ENCODE results near the gene RSPO1.
A peak's percentile ranks its signal among the peaks of the same experiment; 100 is the strongest.

The RSPO1 gene

DNA sequence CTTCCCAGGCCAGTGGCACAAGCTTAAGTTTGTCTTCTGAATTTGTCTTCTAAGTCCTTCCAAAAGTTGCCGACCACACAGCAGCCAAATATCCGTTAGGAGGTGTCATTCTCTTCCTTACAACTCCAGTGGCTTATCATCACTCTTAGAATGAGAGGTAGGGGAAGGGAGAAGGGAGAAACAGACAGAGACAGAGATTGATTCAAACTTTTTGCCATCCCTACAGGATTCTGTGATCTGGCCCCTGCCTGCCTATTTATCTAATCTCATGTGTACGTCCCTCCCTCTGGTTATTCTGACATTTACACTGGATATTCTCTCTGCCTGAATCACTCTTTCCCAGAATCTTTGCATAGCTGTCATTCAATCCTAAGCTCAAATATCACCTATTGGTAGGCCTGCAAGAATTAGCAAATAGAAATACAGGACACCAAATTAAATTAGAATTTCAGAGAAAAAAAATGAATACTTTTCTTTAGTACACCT is 38.5 kb downstream of the RSPO1 start:
- no peak overlapping the region for H2BK120ac ChIP-seq (ENCODE audit: insufficient read depth, low read length, poor library complexity)
- H2AK5ac ChIP-seq (ENCODE audit: low read length): no peak overlapping the region
- H3K4me1 ChIP-seq (ENCODE audit: control insufficient read depth in 1 of 2, insufficient read depth in 2 of 2, low read length in 2 of 2): peaks cover 3 to 4% of the 10 kb centered on the region in 2 experiments
- no peak overlapping the region for H3K9ac ChIP-seq (ENCODE audit: low read length)
- peaks cover 8% of the 10 kb centered on the region for H3K79me2 ChIP-seq (ENCODE audit: control insufficient read depth, insufficient read depth, low read length, poor library complexity)
- no CpG with 5 or more reads among the region's 3 CpGs for WGBS (ENCODE audit: extremely low coverage, insufficient coverage, insufficient read length)
- H3K27ac ChIP-seq (ENCODE audit: low read depth, low read length): no peak overlapping the region
- DNase-seq: peak; percentile 5 to 68
- no peak overlapping the region for H4K91ac ChIP-seq (ENCODE audit: low read depth, low read length)
- no peaks in the 10 kb centered on the region for H3K9me3 ChIP-seq (ENCODE audit: insufficient read depth, low read depth, low read length)
- H3K14ac ChIP-seq (ENCODE audit: low read length): no peak overlapping the region
- no peak overlapping the region for H3K18ac ChIP-seq (ENCODE audit: low read length)
- H3K27me3 ChIP-seq (ENCODE audit: insufficient read depth, low read length): no peaks in the 10 kb centered on the region
- peak overlapping the region; percentile 52 for H2AFZ ChIP-seq (ENCODE audit: insufficient read depth, low read length, poor library complexity)
- peak overlapping the region; percentile 96 for H3K4me2 ChIP-seq (ENCODE audit: low read length)
- H3K4me3 ChIP-seq (ENCODE audit: low read depth, low read length): peak overlapping the region; percentile 18
- peaks cover 5% of the 10 kb centered on the region for H3K79me1 ChIP-seq (ENCODE audit: low read length)
- no peak overlapping the region for H3K23ac ChIP-seq (ENCODE audit: low read length)
- no peak overlapping the region for H3K4ac ChIP-seq (ENCODE audit: low read depth, low read length)
- H4K8ac ChIP-seq (ENCODE audit: low read depth, low read length): no peak overlapping the region
- no peak overlapping the region for H2BK5ac ChIP-seq (ENCODE audit: low read depth, low read length, poor library complexity)
- no peak overlapping the region for H2BK12ac ChIP-seq (ENCODE audit: low read length)
- H3K36me3 ChIP-seq (ENCODE audit: control insufficient read depth in 1 of 2, insufficient read depth in 2 of 2, low read length in 2 of 2): peaks cover 3 to 14% of the 10 kb centered on the region in 2 experiments
- no peak overlapping the region for H4K12ac ChIP-seq (ENCODE audit: low read depth, low read length)

DNA sequence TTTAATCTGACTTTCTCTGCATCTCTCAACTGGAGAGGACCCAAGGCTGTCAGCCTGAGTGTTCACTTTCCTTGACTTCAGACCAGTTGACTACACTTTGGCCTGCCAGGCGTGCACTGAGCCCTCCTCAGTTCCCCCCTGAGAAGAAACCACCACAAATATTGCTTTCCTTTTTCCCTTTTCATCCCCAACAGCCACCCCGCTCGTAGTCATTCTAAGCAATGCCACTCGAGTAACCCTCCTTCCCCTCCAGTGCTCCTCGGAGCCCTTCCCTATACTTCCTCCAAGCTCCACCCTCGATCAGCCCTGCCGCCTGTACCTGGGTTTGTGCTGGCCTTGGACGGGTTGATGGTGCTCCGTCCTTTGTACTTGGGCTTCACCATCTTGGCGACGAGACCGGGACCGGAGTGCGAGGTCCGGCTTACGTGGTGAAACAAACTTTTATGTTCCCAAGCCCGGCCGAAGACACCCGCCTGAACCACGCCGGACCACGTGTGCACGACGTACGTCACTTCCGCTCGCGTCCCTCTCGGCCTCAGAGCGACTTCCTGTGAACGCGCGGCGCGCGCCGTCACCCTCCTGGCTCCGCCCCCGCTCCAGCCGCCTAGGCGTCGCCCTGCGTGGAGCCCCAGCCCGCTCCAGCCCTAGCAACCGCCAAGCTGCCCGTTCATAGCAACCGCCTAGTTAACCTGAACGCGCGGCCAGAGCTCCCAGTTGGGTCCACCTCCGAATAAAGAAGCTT is 39.1 kb downstream of the RSPO1 start, which contains the start of gene GNL2:
GNL2 (minus strand) TSS at position 498 of the 742 bp plus-strand sequence; CDS start at position 383, 115 bp downstream.
- peaks cover 3 to 4% of the 10 kb centered on the region in 2 experiments for H3K4me1 ChIP-seq (ENCODE audit: control insufficient read depth in 1 of 2, insufficient read depth in 2 of 2, low read length in 2 of 2)
- peak within 1 kb of the TSS; percentile 79 for H4K91ac ChIP-seq (ENCODE audit: low read depth, low read length)
- peaks cover 8% of the 10 kb centered on the region for H3K79me2 ChIP-seq (ENCODE audit: control insufficient read depth, insufficient read depth, low read length, poor library complexity)
- peak within 1 kb of the TSS; percentile 89 for H4K8ac ChIP-seq (ENCODE audit: low read depth, low read length)
- H3K27me3 ChIP-seq (ENCODE audit: insufficient read depth, low read length): no peaks in the 10 kb centered on the region
- peak within 1 kb of the TSS; percentile 93 for H3K4me3 ChIP-seq (ENCODE audit: low read depth, low read length)
- no peak within 1 kb of the TSS for H3K23ac ChIP-seq (ENCODE audit: low read length)
- H4K12ac ChIP-seq (ENCODE audit: low read depth, low read length): peak within 1 kb of the TSS; percentile 90
- peak within 1 kb of the TSS; percentile 91 for H3K4ac ChIP-seq (ENCODE audit: low read depth, low read length)
- WGBS (ENCODE audit: extremely low coverage, insufficient coverage, insufficient read length): no CpG with 5 or more reads among the region's 51 CpGs
- peak within 1 kb of the TSS; percentile 60 for H2AK5ac ChIP-seq (ENCODE audit: low read length)
- peak within 1 kb of the TSS; percentile 59 for H2BK120ac ChIP-seq (ENCODE audit: insufficient read depth, low read length, poor library complexity)
- no peak within 1 kb of the TSS for H3K27ac ChIP-seq (ENCODE audit: low read depth, low read length)
- H3K9me3 ChIP-seq (ENCODE audit: insufficient read depth, low read depth, low read length): no peaks in the 10 kb centered on the region
- H3K79me1 ChIP-seq (ENCODE audit: low read length): peaks cover 5% of the 10 kb centered on the region
- DNase-seq: peak; percentile 99
- H3K14ac ChIP-seq (ENCODE audit: low read length): peak within 1 kb of the TSS; percentile 93
- peak within 1 kb of the TSS; percentile 17 for H2BK5ac ChIP-seq (ENCODE audit: low read depth, low read length, poor library complexity)
- peak within 1 kb of the TSS; percentile 81 for H3K9ac ChIP-seq (ENCODE audit: low read length)
- H2AFZ ChIP-seq (ENCODE audit: insufficient read depth, low read length, poor library complexity): peak within 1 kb of the TSS; percentile 93
- H2BK12ac ChIP-seq (ENCODE audit: low read length): no peak within 1 kb of the TSS
- H3K18ac ChIP-seq (ENCODE audit: low read length): peak within 1 kb of the TSS; percentile 78
- H3K4me2 ChIP-seq (ENCODE audit: low read length): peak within 1 kb of the TSS; percentile 96
- peaks cover 3 to 21% of the 10 kb centered on the region in 2 experiments for H3K36me3 ChIP-seq (ENCODE audit: control insufficient read depth in 1 of 2, insufficient read depth in 2 of 2, low read length in 2 of 2)

DNA sequence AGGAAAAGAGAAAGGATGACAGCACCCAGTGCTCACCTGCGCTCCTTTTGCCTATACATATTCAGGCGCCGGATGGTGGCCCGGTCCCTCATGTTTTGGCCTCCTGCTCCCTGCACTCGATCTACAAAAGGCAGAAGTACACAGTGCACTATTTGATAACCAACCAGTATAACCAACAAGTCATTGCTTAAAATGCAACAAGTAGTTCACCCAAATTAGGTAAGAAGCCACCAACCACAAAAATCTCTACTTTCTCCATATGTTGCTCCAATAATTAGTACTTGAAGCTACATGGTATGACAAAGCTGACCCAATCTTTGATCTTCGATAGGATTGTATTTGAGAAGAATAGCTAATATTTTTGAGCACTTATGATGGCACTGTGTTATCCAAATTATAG is 41.0 kb downstream of the RSPO1 start:
- Histone ChIP-seq H3K14ac (ENCODE audit: low read length) (no peak overlapping the region), H3K4me1 (ENCODE audit: control insufficient read depth in 1 of 2, insufficient read depth in 2 of 2, low read length in 2 of 2) (peaks cover 3 to 4% of the 10 kb centered on the region in 2 experiments), H3K23ac (ENCODE audit: low read length) (no peak overlapping the region), H4K91ac (ENCODE audit: low read depth, low read length) (no peak overlapping the region), H3K4ac (ENCODE audit: low read depth, low read length) (no peak overlapping the region), H3K4me2 (ENCODE audit: low read length) (no peak overlapping the region), H3K9me3 (ENCODE audit: insufficient read depth, low read depth, low read length) (no peaks in the 10 kb centered on the region), H3K18ac (ENCODE audit: low read length) (no peak overlapping the region), H3K79me2 (ENCODE audit: control insufficient read depth, insufficient read depth, low read length, poor library complexity) (peaks cover 8% of the 10 kb centered on the region), H4K12ac (ENCODE audit: low read depth, low read length) (no peak overlapping the region), H3K27ac (ENCODE audit: low read depth, low read length) (no peak overlapping the region), H3K27me3 (ENCODE audit: insufficient read depth, low read length) (no peaks in the 10 kb centered on the region), H3K9ac (ENCODE audit: low read length) (no peak overlapping the region), H2AK5ac (ENCODE audit: low read length) (no peak overlapping the region), H2BK120ac (ENCODE audit: insufficient read depth, low read length, poor library complexity) (no peak overlapping the region), H3K36me3 (ENCODE audit: control insufficient read depth in 1 of 2, insufficient read depth in 2 of 2, low read length in 2 of 2) (peaks cover 11 to 31% of the 10 kb centered on the region in 2 experiments), H4K8ac (ENCODE audit: low read depth, low read length) (no peak overlapping the region), H2AFZ (ENCODE audit: insufficient read depth, low read length, poor library complexity) (no peak overlapping the region), H3K79me1 (ENCODE audit: low read length) (peaks cover 5% of the 10 kb centered on the region), H3K4me3 (ENCODE audit: low read depth, low read length) (no peak overlapping the region), H2BK5ac (ENCODE audit: low read depth, low read length, poor library complexity) (no peak overlapping the region), H2BK12ac (ENCODE audit: low read length) (no peak overlapping the region)
- no CpG with 5 or more reads among the region's 6 CpGs for WGBS (ENCODE audit: extremely low coverage, insufficient coverage, insufficient read length)
- no peak for DNase-seq

DNA sequence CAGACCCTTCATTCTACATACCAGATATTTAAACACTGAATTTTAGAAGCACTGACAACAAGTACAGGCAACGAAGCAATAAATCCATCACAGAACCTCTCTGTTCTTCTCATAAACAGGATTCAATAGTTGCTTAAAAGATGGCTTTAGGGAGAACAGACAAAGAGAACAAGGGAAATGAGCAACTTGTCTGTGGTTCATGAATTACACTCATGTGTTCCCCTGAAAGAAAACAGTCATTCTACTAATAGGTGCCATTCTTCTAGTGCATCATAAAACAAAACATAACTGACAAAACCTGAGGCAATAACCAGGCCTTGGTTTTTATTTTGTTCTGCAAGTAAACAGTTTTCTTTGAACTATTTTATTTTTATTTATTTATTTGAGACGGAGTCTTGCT is 45.8 kb downstream of the RSPO1 start:
- DNase-seq: no peak
- H3K36me3 ChIP-seq (ENCODE audit: control insufficient read depth in 1 of 2, insufficient read depth in 2 of 2, low read length in 2 of 2): peaks cover 22 to 45% of the 10 kb centered on the region in 2 experiments
- H3K4me2 ChIP-seq (ENCODE audit: low read length): no peak overlapping the region
- H3K27me3 ChIP-seq (ENCODE audit: insufficient read depth, low read length): no peaks in the 10 kb centered on the region
- H3K23ac ChIP-seq (ENCODE audit: low read length): no peak overlapping the region
- H4K91ac ChIP-seq (ENCODE audit: low read depth, low read length): no peak overlapping the region
- no peak overlapping the region for H4K8ac ChIP-seq (ENCODE audit: low read depth, low read length)
- no peaks in the 10 kb centered on the region for H3K9me3 ChIP-seq (ENCODE audit: insufficient read depth, low read depth, low read length)
- no peak overlapping the region for H2BK12ac ChIP-seq (ENCODE audit: low read length)
- no peak overlapping the region for H3K27ac ChIP-seq (ENCODE audit: low read depth, low read length)
- H3K4me3 ChIP-seq (ENCODE audit: low read depth, low read length): no peak overlapping the region
- no peak overlapping the region for H3K14ac ChIP-seq (ENCODE audit: low read length)
- no peak overlapping the region for H4K12ac ChIP-seq (ENCODE audit: low read depth, low read length)
- H2AFZ ChIP-seq (ENCODE audit: insufficient read depth, low read length, poor library complexity): no peak overlapping the region
- no peak overlapping the region for H2AK5ac ChIP-seq (ENCODE audit: low read length)
- H3K18ac ChIP-seq (ENCODE audit: low read length): no peak overlapping the region
- no peak overlapping the region for H2BK5ac ChIP-seq (ENCODE audit: low read depth, low read length, poor library complexity)
- no peak overlapping the region for H3K9ac ChIP-seq (ENCODE audit: low read length)
- WGBS (ENCODE audit: extremely low coverage, insufficient coverage, insufficient read length): no CpG with 5 or more reads among the region's 2 CpGs
- no peak overlapping the region for H2BK120ac ChIP-seq (ENCODE audit: insufficient read depth, low read length, poor library complexity)
- no peaks in the 10 kb centered on the region for H3K79me1 ChIP-seq (ENCODE audit: low read length)
- no peaks in the 10 kb centered on the region for H3K4me1 ChIP-seq (ENCODE audit: control insufficient read depth in 1 of 2, insufficient read depth in 2 of 2, low read length in 2 of 2)
- H3K4ac ChIP-seq (ENCODE audit: low read depth, low read length): no peak overlapping the region
- no peaks in the 10 kb centered on the region for H3K79me2 ChIP-seq (ENCODE audit: control insufficient read depth, insufficient read depth, low read length, poor library complexity)

Measured in trophoblast cell (in vitro differentiated cells and primary cell).